Activated CD4-positive, alpha-beta T cell treated with anti-CD3 and anti-CD28 coated beads, Interleukin-2, amount 50 U/mL, for 48 hours (primary cell): Measurements from ENCODE around the gene TOR1B.

Experiments
- DNase-seq, 2 experiments: peaks; one replicate each; pipeline ENCODE4 v3.0.0-alpha.2; 2020

Gene TOR1B

DNA sequence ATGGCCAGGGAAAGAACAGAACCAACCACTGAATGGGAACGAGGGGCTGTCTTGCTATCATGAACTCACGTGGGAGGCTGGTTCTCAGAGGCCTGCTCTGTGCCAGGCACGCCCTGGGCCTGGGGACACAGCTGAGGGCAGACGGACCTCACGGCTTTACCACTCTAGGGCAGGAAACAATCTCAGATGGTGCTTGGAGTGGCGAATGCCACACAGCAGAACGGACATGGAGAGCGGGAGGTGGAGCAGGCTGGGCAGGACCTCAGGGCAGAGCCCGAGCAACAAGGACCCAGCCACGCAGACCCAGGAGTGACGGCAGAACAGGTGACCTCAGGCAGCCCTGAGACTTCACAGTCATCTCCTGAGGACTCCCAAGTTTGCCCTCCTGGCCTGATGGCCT lies 12.3 kb downstream of the TOR1B start:
- no peak for DNase-seq

DNA sequence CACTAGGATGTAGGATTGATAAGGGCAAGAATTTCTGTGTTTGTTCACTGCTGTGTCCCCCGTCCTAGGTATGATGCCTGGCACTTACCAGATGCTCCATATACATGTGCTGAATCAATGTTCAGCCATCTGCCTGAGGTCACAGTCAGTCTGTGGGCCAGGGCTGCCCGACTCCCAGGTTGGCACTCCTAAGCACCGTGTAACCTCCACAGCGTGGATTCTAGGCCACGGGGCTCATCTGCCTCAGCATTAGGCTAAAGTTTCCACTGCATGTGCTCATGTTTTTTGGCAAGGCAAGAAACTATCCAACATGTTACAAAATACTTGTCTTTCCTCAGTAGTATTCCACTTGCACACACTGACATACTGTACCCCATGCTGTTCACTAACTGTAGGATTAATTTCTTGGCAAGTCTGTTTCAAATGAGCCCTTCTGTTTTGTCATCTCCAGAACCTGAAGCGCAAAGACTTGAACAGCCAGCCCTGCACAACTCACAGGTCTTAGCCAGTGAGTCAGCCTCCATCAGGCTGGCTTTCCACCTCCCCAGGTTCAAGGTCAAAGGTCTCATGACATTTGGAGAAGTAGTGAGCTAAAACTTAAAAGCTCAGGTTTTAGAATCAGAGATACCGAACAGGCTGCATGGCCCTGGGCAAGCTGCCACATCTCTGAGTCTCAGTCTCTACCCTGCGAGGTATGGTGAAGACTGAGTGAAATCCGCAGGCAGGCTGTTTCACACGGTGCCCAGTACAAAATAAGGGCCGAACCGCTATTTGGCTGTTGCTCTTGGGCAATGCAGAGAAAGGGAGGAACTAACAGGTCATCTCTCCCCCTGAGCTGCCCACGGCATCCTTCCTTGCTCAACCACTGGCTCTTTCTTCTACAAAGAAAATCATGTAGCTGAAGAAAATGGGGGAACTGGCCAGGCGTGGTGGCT lies 13.8 kb downstream of the TOR1B start:
- DNase-seq: no peak

DNA sequence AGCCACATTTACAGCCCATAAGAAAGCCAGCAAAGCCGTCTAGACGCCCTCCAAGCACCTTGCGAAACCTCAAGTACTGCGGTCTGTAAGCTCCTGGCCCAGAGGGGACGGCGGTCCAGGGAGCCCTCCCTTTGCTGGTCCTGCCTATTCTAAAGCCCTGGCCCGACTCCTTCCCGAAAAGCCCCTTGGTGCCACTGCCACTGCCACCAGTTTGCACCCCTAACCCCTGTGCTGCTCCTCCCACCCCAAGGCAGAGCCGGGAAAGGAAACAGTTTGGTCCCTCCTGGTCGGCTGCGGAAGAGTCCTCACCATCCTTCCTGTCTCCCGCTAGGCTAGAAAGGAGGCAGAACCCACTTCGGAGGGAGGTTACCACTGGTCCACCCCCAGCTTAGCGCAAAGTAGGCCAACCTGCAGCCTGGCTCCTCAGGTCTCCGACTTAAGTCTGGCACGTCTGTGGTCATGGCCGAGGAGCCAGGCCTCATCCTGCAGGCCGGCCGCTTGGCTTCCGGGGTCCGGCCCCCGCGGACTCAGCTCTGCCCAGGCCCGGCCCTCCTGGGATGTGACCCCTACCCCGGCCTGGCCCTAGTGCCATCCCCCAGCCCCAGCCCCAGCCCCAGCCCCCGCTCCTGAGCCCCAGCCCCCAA lies 20.0 kb downstream of the TOR1B start:
- DNase-seq: peak; percentile 24 to 37

DNA sequence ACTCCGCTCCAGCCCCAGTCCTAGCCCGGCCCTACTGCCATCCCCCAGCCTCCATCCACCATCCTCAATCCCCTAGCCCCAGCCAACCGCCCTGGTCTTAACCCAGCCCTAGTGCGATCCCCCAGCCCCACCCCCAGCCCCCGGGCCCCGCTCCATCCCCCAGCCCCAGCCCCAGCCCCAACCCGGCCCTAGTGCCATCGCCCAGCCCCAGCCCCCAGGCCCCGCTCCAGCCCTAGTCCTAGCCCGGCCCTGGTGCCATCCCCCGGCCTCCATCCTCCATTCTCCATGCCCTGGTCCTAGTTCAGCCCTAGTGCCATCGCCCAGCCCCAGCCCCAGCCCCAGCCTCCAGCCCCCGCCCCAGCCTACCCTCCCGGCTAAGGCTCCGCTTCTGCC lies 20.6 kb downstream of the TOR1B start:
- DNase-seq: no peak

DNA sequence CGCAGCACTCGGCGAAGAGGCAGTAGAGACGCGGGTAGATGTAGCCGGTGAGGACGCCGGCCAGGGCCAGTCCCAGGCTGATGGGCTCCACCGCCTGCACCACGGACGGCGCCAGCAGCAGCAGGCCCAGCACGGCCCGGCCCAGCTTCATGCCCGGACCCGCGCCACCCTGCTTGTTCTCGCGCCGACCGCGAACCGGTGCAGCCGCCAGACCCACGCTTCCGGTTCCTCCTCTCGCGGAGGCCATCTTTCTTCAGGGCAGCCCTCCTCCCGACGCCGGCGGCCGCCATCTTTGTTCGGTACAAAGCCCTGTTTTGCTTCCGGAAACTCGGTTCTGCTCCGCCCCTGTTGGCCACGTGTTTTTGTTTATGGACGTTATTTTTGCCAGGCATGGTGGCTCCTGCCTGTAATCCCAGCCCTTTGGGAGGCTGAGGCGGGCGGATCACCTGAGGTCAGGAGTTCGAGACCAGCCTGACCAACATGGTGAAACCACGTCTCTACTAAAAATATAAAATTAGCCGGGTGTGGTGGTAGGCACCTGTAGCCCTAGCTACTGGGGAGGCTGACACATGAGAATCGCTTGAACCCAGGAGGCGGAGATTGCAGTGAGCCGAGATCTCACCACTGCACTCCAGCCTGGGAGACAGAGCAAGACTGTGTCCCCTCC lies 21.1 kb downstream of the TOR1B start, which contains the start of gene TOR1A:
TOR1A (minus strand) TSS at position 202 of the 667 bp plus-strand sequence; CDS start at position 151, 51 bp downstream.
- DNase-seq: peak; percentile 93 to 96

DNA sequence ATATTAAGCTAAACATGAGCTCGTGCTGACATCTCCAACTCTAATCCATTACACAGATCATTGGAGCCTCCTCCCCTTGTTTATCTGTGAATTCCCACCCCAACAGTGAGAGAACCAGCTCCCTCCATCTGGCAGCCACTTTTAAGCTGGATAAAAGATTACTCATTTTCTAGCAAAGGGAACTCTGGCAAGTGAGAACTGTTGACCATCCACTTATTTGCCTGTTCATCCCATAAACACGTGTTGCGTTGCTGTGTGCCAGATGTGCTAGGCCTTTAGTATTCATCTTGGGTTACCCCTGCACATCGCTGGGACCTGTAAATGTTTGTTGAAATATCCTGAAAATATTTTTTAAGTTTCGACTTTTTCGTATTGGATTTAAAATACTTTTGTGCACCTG lies 23.4 kb downstream of the TOR1B start:
- no peak for DNase-seq

DNA sequence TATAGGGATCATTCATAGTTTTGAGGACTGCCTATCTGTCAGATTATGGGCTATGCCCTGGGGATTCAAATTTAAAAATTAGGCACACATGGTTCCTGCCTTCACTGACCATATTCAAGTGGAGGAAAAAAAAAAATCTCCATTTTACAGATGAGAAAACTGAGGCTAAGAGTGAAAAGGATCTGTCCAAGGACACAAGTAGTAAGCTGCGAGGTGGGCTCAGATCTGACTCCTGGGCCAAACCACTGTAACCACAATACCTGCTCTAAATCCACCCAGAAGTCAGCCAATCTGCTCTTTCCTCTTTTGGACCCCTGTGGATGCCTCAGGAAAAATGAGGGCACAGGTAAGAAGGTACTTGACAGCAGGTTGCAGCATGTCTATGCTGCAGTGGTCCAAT lies 23.8 kb downstream of the TOR1B start:
- DNase-seq: no peak

DNA sequence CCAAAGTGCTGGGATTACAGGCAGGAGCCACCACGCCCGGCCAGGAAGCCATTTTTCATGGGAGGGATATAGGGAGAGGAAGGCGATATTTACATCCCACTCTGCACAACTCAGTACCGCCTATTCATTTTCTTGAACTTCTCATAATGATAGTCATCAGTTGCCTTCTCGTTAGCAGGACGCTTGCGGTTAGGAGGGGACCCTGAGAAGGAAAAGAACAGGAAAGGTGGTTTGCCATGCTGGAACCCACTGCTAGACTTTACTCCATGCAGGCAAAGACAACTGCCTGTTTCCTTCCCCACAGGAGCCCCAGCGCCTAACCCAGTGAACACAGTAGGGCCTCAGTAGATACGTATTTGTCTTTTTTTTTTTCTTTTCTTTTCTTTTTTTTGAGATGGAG lies 25.1 kb downstream of the TOR1B start:
- no peak for DNase-seq

DNA sequence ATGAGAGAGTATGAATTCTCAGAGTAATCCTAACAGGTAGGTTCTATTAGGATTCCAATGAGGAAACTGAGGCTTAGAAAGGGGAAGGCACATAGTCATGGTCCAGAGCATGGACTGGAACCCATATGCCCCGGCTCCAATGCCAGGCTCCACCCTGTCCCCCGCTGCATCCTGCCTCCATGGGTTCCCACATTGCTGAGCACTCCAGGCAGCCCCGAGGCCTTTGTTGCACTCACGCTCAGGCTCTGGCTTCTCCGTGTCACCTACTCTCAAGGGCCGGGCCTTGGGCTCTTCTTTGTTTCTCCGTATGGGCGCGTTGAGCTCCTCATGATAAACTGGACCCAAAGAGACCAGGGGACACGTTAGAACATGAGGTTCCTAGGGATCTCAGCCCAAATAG lies 26.0 kb downstream of the TOR1B start:
- no peak for DNase-seq

DNA sequence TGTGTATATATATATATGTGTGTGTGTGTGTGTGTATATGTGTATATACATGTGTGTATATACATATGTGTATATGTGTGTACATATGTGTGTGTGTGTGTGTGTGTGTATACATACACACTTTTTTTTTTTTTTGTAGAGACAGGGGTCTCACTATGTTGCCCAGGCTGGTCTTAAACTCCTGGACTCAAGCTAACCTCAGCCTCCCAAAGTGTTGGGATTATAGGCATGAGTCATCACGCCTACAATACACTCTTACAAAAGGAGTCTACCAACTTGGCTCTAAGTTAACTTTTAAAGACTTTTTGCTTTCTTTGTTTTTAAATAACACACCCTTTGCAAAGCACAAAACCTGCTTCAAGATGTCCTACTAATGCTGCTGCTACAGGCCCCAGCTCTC lies 30.0 kb downstream of the TOR1B start:
- no peak for DNase-seq

DNA sequence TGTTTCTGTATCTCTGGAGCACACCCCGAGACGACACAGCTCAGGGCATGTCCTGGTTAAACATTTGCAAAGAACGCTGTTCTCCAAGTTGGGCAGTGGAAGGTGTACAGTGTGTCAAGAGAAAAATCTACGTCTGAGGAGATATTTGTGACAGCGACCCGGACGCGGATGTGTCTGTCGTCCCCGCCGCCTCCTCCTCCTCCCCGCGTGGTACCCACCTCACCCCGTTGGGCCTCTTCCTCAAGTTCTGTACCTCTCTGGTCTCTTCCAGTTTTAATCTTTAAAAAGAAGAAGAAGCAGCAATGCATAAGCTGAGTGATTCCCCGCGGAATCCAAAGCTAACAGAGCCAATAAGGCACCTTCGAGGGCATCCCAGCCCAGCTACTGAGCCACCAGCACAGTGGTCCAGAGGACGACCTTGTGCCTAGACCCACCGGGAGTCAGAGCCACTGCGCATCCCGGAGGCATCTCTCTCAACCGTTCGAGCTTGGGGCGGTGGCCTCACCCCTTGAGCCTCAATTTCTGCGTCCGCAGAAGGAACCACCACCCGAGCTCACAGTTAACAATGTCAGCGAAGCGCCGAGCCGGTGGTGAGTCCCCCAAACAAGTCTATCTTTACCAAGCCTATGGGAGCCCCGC lies 31.6 kb downstream of the TOR1B start:
- peak; percentile 37 to 44 for DNase-seq

DNA sequence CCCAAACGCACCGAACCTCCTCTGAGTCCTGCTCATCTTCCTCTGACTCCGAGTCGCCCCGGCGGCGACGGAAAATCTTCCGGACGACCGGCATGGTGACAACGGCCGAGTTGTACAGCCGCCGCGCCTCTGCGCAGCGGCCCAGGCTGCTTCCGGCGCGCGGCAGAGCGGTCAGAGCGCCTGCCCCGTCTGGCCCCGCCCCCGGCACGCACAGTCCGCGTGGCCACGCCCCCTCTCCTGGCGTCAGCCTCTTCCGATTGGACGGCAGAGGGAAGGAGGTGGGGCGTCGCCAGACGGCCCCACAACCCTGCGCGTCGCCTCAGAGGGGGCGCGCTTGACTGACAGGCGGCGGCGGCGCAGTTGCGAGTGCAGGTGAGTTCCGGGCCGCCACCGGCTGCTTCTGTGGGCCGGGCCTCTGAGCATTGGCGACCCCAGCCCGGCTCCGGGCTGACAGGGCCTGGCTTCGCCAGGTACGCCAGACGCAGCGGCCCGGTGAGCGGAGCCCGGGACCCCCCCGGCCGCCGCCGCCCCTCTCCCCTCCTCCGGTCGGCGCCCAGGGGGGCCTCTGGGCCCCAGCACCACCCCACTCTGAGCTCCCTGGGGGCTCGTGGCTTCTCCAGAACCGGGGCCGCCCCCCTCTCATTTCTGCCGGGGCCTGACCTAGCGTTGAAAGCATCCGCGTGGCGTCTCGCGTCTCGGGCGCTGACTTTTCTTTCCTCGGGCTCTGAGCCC lies 32.3 kb downstream of the TOR1B start, which contains the start of the genes C9orf78 and USP20:
C9orf78 (minus strand) TSS at position 148 of the 732 bp plus-strand sequence; CDS start at position 94, 54 bp downstream.
USP20 (plus strand) TSS at position 331 of the 732 bp plus-strand sequence. CDS start 17,098 bp downstream, outside the sequence.
- peak; percentile 96 to 97 for DNase-seq

DNA sequence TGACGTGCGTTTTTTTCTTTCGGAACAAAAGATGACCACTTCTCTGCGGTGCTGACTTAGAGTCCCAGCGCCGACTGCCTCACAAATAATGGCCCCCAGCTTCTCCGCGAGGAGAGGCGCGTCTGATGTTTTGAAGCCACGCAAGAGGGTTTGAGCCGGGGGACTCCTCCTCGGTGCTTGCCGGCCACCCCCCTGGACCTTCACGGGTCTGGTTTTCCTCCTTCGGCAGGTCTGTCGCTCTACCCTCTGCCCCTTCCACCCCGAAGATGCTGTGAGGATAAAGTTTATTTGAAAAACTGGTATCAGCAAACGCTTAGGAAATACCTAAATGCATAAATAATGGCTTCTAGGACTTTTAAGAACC lies 32.9 kb downstream of the TOR1B start:
- DNase-seq: peak; percentile 15 to 23

DNA sequence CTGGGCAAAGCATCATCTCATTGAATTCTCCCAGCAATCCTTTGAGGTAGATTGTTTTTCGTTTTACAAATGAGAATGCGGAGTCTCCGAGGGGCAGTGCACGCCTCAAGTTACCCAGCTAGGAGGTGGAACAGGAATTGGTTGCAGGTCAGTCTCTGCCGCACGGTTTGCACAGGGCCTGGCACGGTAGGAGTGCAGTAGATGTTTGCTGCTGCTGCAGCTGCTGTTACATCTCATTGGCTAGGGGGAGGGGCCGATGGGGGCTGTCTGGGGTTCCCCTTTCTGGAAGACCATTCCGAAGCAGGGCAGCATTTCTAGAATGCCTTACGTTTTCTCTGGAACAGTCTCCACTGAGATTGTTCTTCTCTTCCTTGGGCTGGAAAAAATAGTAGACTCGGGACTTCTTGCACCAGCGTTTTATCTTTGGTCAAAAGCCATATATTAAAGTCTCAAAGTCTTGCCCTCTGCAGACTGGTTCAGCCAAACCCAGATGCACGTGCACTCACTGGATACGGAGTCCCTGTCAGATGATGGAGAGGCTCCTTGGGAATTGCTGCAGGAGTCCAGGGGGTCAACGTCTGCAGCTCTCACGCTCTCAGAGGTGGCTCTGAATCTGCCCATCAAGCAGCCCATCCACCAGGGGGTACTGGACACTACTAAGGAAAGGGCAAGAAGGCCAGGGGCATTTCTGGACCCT lies 33.5 kb downstream of the TOR1B start:
- peak; percentile 41 to 58 for DNase-seq

DNA sequence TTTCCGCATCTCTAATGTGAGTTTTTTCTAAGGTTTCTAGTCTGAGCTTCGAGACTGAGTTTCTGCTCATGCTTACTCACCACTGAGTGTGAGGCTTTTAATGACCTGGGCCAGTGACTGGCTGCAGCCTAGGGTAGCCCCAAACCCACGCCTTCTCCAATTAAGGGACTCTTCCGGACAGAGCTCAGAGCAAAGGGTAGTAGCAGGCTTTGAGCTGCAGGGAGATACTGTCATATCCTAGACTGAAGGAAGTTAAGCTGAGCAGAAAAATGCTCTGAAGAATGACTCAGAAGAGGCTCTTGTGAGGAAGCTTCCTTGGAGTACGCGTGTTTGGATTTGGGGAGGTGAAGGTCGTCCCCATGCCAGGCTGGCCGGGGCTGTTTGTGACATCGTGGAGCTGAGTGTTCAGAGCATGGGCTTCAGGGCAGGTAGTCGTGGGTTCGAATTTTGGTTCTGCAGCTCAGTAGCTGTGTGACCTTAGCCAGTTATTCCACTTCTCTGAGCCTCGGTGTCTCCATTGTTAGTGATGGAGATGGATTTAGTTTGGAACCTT lies 35.8 kb downstream of the TOR1B start:
- peak; percentile 19 to 54 for DNase-seq

DNA sequence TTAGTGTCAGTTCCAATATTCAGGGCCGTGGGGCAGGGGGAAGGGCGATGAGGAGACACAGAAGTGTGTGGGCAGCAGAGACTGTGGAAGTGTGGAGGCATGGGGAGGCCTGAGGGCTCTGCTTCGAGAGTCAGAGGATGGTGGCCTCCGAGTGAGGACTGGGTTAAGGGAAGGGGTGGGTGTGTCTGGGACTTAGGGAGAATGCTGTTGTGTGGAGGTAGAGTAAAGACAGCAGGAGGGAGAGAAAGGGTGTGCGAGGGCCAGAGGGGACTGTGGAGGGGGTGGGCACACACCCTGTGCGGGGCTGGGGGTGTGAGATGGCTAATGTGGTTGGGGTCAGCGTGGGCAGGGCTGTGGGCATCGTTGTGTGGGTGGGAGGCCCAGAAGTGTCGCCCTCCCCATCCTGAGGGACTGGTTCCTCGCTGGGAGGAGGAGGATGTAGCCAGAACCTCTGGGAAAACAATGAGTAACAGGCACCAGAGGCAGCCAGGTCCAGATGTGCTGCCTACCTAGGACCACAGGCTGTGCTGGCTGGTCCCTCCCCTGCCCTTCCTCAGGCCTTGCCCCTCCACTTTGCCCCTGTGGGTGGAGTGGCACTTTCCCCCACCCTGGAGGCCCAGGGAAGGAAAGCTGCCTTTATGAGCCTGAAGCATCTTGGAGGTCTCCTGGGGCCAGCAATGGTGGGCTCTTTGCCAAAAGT lies 36.5 kb downstream of the TOR1B start:
- DNase-seq: peak; percentile 6 to 21

DNA sequence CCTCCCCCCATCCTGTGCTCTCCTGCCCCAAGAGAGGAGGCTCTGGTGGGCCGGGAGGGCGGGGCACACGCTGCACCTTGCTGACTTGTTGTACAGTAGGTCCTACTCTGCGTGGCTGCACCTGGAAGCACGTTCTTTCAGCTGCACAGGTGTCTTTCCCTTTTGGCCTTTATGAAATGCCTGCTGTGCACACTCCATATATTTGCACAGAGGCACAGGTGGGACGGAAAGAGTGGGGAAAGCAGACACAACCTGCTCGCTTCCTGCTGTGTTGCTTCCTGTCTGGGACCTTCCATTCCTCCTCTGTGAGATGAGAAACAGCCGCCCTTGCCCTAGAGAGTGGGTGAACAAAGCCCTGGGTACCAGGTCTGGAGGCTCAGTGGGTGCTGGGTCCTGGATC lies 37.0 kb downstream of the TOR1B start:
- DNase-seq: peak in 1 of 2 experiments; percentile 11

DNA sequence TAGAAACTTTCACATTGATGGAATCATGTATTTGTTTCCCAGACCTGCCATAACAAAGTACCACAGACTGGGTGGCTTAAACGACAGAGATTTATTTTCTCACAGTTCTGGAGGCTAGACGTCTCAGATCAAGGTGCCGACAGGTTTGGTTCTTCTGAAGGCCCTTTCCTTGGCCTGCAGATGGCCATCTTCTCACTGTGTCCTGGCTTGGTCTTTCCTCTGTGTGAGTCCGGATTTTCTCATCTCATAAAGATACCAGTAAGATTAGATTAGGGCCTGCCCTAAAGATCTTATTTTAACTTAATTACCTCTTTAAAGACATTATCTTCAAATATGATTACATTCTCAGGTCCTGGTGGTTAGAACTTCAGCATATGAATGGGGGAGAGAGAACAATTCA lies 38.1 kb downstream of the TOR1B start:
- DNase-seq: no peak

DNA sequence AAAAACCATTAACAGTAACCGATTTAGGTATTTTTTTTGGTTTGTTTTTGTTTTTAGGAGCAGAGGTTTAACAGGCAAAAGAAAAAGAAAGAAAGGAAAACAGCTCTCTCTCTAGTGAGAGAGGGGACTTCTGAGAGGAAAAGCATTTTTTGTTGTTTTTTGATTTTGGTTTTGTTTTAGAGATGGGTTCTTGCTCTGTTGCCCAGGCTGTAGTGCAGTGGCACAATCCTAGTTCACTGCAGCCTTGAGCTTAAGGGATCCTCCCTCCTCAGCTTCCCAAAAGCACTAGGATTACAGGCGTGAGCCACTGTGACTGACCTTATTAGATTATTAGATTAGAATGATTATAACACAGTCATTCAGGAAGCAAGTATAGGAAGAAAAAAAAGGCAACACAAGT lies 42.4 kb downstream of the TOR1B start:
- no peak for DNase-seq

DNA sequence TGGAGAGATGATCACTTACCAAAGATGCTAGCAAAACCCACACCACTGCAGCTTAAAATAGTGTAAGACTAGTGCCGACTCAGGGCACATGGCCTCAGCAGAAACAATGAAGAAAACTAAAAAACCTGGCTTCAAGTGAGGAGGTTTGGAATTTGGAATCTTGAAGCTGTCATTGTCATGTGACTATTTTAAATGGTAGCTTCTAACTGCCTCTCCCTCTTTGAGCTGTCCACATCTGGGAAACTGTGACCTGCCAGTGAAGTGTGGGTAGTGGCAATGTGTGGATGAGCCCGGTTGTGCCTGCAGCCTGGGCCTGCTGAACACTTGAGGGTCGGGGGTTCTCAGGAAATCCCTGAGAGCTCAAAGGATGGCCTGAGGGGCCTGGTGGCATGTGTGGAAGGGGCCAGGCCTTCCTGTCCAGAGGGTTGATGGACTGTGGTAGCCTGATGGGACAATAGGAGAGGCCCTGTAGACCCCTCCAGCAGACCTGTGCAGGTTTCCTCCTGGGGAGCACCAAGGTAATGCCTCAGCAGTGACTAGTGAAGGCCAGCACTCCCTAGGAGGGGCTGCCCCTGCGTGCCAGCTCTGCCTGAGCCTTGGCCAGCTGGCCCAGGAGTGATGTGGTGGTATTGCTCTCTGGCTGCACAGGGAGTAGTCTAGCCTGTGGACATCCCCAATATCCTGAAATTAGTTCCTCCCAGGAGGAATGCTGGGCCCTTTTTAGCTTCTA lies 45.9 kb downstream of the TOR1B start:
- no peak for DNase-seq
